NB4 (cell line): ENCODE measurements around the gene RNU1-2.
"Not testable (repeated sequence)": the region's sequence is repeated elsewhere in the genome, so short reads cannot be mapped to it uniquely, and the experiment has no call there.

Experiments used
- DNase-seq: peaks from one replicate; pipeline ENCODE4 v3.0.0; 2010; ENCODE audit warnings: low read depth
- H3K4me3 ChIP-seq: one replicate; pipeline ENCODE4 v1.5.1; 2011; ENCODE audit warnings: mild to moderate bottlenecking, low read depth, low read length, moderate library complexity
- CTCF ChIP-seq: IDR thresholded peaks from one replicate; pipeline ENCODE4 v1.5.1; 2012; ENCODE audit warnings: low read depth, low read length
- MYC ChIP-seq: IDR thresholded peaks from 2 replicates; pipeline ENCODE4 v1.6.1; 2011; ENCODE audit warnings: low read depth, low read length
- POLR2A ChIP-seq: IDR thresholded peaks from 2 replicates; pipeline ENCODE4 v1.6.1; 2011; ENCODE audit warnings: mild to moderate bottlenecking; ENCODE audit not compliant: insufficient read length; ENCODE audit errors: extremely low read depth
- TF ChIP-seq, protein P1 (sequence below): IDR thresholded peaks from 2 replicates; pipeline ENCODE4 v1.6.1; 2011; ENCODE audit warnings: low read depth, low read length

Gene RNU1-2

GRCh38 chr1:16900751-16901150 lies 5.0 kb downstream of the RNU1-2 start:
- no peak for DNase-seq
- no peak for TF ChIP-seq CTCF
- H3K4me3 ChIP-seq: no peak overlapping the region

DNA sequence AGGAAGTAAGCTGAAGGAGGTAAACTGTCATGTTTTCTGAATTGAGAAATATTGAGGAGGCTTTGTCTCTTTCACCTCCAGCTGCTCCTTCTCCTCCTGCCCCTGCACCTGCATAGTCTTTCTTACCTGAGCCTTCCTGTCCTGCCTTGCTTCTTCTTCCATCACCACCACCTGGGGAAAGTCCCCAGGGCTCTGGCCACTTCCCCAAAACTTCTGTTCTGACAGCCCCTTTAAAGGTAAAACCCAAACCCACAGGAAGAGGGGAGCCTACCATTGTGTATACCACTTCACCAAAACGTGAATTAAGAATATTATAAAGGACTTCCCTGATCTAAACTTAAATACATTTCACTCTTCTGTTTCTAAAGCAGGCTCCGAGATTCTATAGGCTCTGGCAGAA lies 5.6 kb downstream of the RNU1-2 start:
- not testable (repeated sequence) for H3K4me3 ChIP-seq, DNase-seq

DNA sequence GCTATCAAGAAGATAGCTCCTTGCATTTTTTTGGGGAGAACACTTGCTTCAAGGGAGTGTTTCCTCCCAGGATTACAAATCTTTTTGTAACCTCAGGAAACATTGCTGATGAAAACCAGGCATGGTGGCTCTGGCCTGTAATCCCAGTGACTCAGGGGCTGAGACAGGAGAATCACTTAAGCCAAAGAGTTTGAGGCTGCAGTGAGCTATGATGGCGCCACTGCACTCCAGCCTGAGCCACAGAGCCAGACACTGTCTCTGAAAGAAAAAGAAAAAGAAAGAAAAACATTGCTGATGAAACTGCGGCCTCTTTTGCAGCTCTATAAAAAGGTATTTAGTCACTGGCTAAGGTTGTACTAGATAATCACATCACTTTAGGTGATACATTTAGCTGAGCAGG lies 7.3 kb downstream of the RNU1-2 start:
- peak overlapping the region; percentile 80 for H3K4me3 ChIP-seq
- DNase-seq: peak; percentile 55
- TF ChIP-seq POLR2A (no peak), CTCF (no peak), MYC (no peak)
- TF ChIP-seq, protein P1, sequence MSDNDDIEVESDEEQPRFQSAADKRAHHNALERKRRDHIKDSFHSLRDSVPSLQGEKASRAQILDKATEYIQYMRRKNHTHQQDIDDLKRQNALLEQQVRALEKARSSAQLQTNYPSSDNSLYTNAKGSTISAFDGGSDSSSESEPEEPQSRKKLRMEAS: no peak

- TF ChIP-seq CTCF: no peak
- TF ChIP-seq, protein P1: no peak
- TF ChIP-seq MYC: no peak
- TF ChIP-seq POLR2A: no peak
- H3K4me3 ChIP-seq: peak overlapping the region; percentile 80
Observed at GRCh38 chr1:16903458-16903796, 7.6 kb downstream of the RNU1-2 start.

DNA sequence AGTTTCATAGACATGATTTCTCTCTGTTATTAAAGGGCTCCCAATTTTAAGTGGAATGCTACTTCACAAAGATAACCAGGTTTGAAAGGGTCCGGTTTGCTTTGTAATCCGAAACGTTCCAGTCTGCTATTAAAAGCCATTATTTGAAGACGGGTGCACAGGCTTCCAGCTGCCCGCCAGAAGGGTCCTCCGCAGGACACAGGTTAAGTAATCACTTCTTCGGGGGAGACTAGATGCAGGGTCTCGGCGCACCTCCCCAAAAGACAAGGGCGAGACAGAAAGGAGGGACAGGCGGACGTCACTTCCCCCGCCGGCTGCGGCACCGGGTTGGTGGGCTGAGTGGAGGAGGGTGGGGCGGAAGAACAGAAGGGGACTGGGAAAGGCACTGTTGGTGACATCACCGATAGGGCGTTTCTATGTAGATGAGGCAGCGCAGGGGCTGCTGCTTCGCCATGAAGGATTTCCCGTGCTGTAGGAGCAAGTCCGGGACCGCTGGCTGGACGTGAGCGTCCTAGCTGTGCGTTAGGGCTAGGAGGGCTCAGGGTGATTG lies 8.9 kb downstream of the RNU1-2 start:
- peak; percentile 99 for DNase-seq
- peak overlapping the region; percentile 80 for H3K4me3 ChIP-seq
- TF ChIP-seq POLR2A: peak; percentile 82
- TF ChIP-seq, protein P1: no peak

More at GRCh38 chr1:16903458-16903796, 7.6 kb downstream of the RNU1-2 start:
- no peak for DNase-seq

GRCh38 chr1:16905110-16905867 lies 9.5 kb downstream of the RNU1-2 start:
- H3K4me3 ChIP-seq: peak overlapping the region; percentile 55
- DNase-seq: peak; percentile 91

More at GRCh38 chr1:16905110-16905867, 9.5 kb downstream of the RNU1-2 start:
- no peak for TF ChIP-seq CTCF
- peak; percentile 88 for TF ChIP-seq POLR2A
- TF ChIP-seq MYC: peak; percentile 85
- TF ChIP-seq, protein P1: peak; percentile 90
